IMR-90 (cell line): ENCODE results near the gene NDUFA13. TPM values are rescaled to one million over a fixed set of nuclear protein-coding genes. Genes with fewer than 3 reads are reported as not detected.

Experiments
- ATAC-seq: fragments of 200-7000 bp; cut with Tn5 transposase; 2 replicates; pipeline ENCODE4 v1.9.1; 2020; ENCODE audit warnings: low read depth, mild to moderate bottlenecking, moderate library complexity
- BruUV-seq: library from RNA; stranded (reverse); fragments of 400-500 nt; replicated peaks from 2 replicates; lab custom pipeline; 2021; lab: Mats Ljungman, UMichigan
- CTCF ChIA-PET: fragments of 300-600 bp; formaldehyde crosslinking; extraction: SDS; loops from one replicate; lab custom pipeline; 2021; ENCODE audit warnings: antibody characterized with exemption; lab: Yijun Ruan, JAX
- POLR2A ChIA-PET: fragments of 300-600 bp; sonication (Branson Sonifier 250); formaldehyde crosslinking; loops from one replicate; lab custom pipeline; 2022; ENCODE audit warnings: antibody characterized with exemption; ENCODE audit not compliant: unreplicated experiment; lab: Charles Lee
- DNase-seq: peaks from one replicate; pipeline ENCODE4 v3.0.0; 2013
- H2AFZ ChIP-seq: replicated peaks from 2 replicates; pipeline ENCODE3; 2013; ENCODE audit warnings: low read length, mild to moderate bottlenecking; ENCODE audit not compliant: poor library complexity
- H2AK5ac ChIP-seq: 2 replicates; pipeline ENCODE4 v1.6.1; 2013; ENCODE audit warnings: low read depth, low read length, inconsistent platforms
- H2AK9ac ChIP-seq: replicated peaks from 2 replicates; pipeline ENCODE3; 2013; ENCODE audit warnings: mild to moderate bottlenecking, low read depth, low read length, moderate library complexity; ENCODE audit not compliant: poor library complexity
- H2BK120ac ChIP-seq: 2 replicates; pipeline ENCODE4 v1.6.1; 2013; ENCODE audit warnings: low read depth, low read length, inconsistent platforms
- H2BK15ac ChIP-seq: 3 replicates; pipeline ENCODE4 v1.6.1; 2013; ENCODE audit warnings: low read depth, low read length, inconsistent platforms
- H2BK20ac ChIP-seq: 2 replicates; pipeline ENCODE4 v1.6.1; 2013; ENCODE audit warnings: low read depth, mild to moderate bottlenecking, inconsistent platforms, low read length, moderate library complexity
- H2BK5ac ChIP-seq: 2 replicates; pipeline ENCODE4 v1.6.1; 2013; ENCODE audit warnings: mild to moderate bottlenecking, low read depth, low read length, inconsistent platforms; ENCODE audit not compliant: poor library complexity, severe bottlenecking
- H3K14ac ChIP-seq: replicated peaks from 2 replicates; pipeline ENCODE4 v1.6.1; 2013; ENCODE audit warnings: low read depth, low read length, inconsistent platforms
- H3K18ac ChIP-seq: 2 replicates; pipeline ENCODE4 v1.6.1; 2013; ENCODE audit warnings: low read depth, low read length, control low read depth
- H3K23ac ChIP-seq: 2 replicates; pipeline ENCODE4 v1.6.1; 2013; ENCODE audit warnings: low read depth, low read length, inconsistent platforms
- H3K27ac ChIP-seq: 2 replicates; pipeline ENCODE4 v1.5.1; 2013; ENCODE audit warnings: mild to moderate bottlenecking, control low read depth, low read length; ENCODE audit not compliant: insufficient read depth
- H3K27me3 ChIP-seq: 2 replicates; pipeline ENCODE4 v1.6.1; 2013; ENCODE audit warnings: low read length; ENCODE audit not compliant: control insufficient read depth, insufficient read depth
- H3K36me3 ChIP-seq: 2 replicates; pipeline ENCODE4 v1.6.1; 2013; ENCODE audit warnings: low read length, mixed read lengths; ENCODE audit not compliant: control insufficient read depth, insufficient read depth
- H3K4ac ChIP-seq: 2 replicates; pipeline ENCODE4 v1.6.1; 2013; ENCODE audit warnings: low read depth, low read length, inconsistent platforms
- H3K4me1 ChIP-seq: 2 replicates; pipeline ENCODE4 v1.6.1; 2013; ENCODE audit warnings: low read length, mixed read lengths; ENCODE audit not compliant: control insufficient read depth, insufficient read depth
- H3K4me2 ChIP-seq: 2 replicates; pipeline ENCODE4 v1.6.1; 2013; ENCODE audit warnings: low read depth, mild to moderate bottlenecking, control low read depth, low read length, moderate library complexity
- H3K4me3 ChIP-seq: 2 replicates; pipeline ENCODE4 v1.5.1; 2013; ENCODE audit warnings: low read depth, mild to moderate bottlenecking, control low read depth, low read length, moderate library complexity; ENCODE audit not compliant: insufficient read depth
- H3K56ac ChIP-seq: 2 replicates; pipeline ENCODE4 v1.6.1; 2013; ENCODE audit warnings: low read length, inconsistent platforms; ENCODE audit not compliant: insufficient read depth; ENCODE audit errors: extremely low read depth
- H3K79me1 ChIP-seq, 2 experiments: 2 replicates each; pipeline ENCODE4 v1.6.1; 2013; ENCODE audit warnings: low read length in 2 of 2, inconsistent platforms in 1 of 2, low read depth in 1 of 2
- H3K9ac ChIP-seq: 2 replicates; pipeline ENCODE4 v1.6.1; 2013; ENCODE audit warnings: low read depth, low read length, control low read depth
- H3K9me1 ChIP-seq: 2 replicates; pipeline ENCODE4 v1.6.1; 2013; ENCODE audit warnings: low read length, inconsistent platforms; ENCODE audit not compliant: insufficient read depth
- H3K9me3 ChIP-seq: 2 replicates; pipeline ENCODE4 v1.6.1; 2013; ENCODE audit warnings: low read length; ENCODE audit not compliant: control insufficient read depth, insufficient read depth
- H4K20me1 ChIP-seq: 2 replicates; pipeline ENCODE4 v1.6.1; 2013; ENCODE audit warnings: low read length, inconsistent platforms; ENCODE audit not compliant: insufficient read depth
- H4K5ac ChIP-seq: 2 replicates; pipeline ENCODE4 v1.6.1; 2013; ENCODE audit warnings: mild to moderate bottlenecking, low read depth, low read length, control low read depth
- H4K8ac ChIP-seq, 2 experiments: 2 replicates each; pipeline ENCODE4 v1.6.1; 2013; ENCODE audit warnings: low read depth in 2 of 2, low read length in 2 of 2, control low read depth in 1 of 2, inconsistent platforms in 1 of 2
- H4K91ac ChIP-seq: 2 replicates; pipeline ENCODE4 v1.6.1; 2013; ENCODE audit warnings: low read depth, low read length, inconsistent platforms; ENCODE audit not compliant: insufficient read depth
- NFE2L2 ChIP-seq: fragments of 150-350 bp; IDR thresholded peaks from 2 replicates; pipeline ENCODE4 v1.6.1; 2016; ENCODE audit warnings: low read depth, mild to moderate bottlenecking, low read length
- WGBS, 2 experiments: methylation state at CpG; one replicate each; pipeline versions ENCODE4 v1.1.5 to v1.1.7; 2013; ENCODE audit warnings: missing lambda C conversion rate in 2 of 2; ENCODE audit not compliant: insufficient read length in 1 of 2; ENCODE audit errors: extremely low coverage in 2 of 2; 5-methylcytosine and 5-hydroxymethylcytosine counted together
- dilution Hi-C: fragments of 300-500 bp; cut with HindIII; formaldehyde crosslinking; loops from one replicate; pipeline ENCODE4 v1.14.3; 2018; ENCODE audit warnings: low sequenced_read_pairs; ENCODE audit not compliant: unreplicated experiment
- in situ Hi-C: fragments of 300-500 bp; cut with MboI; formaldehyde crosslinking; loops from 3 replicates; pipeline ENCODE4 v1.14.3; 2019; ENCODE audit warnings: low sequenced_read_pairs, inconsistent platforms, mixed read lengths
- intact Hi-C: fragments of 100-400 bp; cut with micrococcal nuclease; formaldehyde crosslinking; loops from 2 replicates; pipeline ENCODE4 v1.10.0; 2022
- polyA plus RNA-seq, 3 experiments: library from polyadenylated mRNA; depleted of rRNA; stranded (reverse); fragments of >200 nt; gene quantifications; 2 replicates each; pipeline ENCODE4 v1.2.3, GENCODE V29; 2012; ENCODE audit warnings: low replicate concordance in 1 of 3
- total RNA-seq: library from RNA; depleted of rRNA; stranded (reverse); fragments of >200 nt; gene quantifications from 2 replicates; pipeline ENCODE4 v1.2.3, GENCODE V29; 2012

NDUFA13 gene
- total and polyA plus RNA-seq, 2 of the 4 experiments (the other 2 are of a cell fraction), result 30.6 to 667 TPM

GRCh38 chr19:19486343-19487076 is 29.5 kb upstream of the NDUFA13 start:
- CTCF ChIA-PET, result no interaction called here
- peak overlapping the region; percentile 4 for H2BK5ac ChIP-seq

More at GRCh38 chr19:19486343-19487076, 29.5 kb upstream of the NDUFA13 start:
- Histone ChIP-seq H2BK20ac (no peak overlapping the region), H4K8ac (no peak overlapping the region), H3K23ac (no peak overlapping the region), H4K5ac (no peak overlapping the region), H3K36me3 (peaks cover 4% of the 10 kb centered on the region; the same call in 1 of the 2 replicates), H3K14ac (no peak overlapping the region), H3K4me3 (no peak overlapping the region), H3K9me3 (no peaks in the 10 kb centered on the region), H3K9me1 (peaks cover 26% of the 10 kb centered on the region), H3K4ac (peak overlapping the region; percentile 59; the same call in 1 of the 2 replicates), H2AK5ac (no peak overlapping the region), H3K27me3 (no peaks in the 10 kb centered on the region), H4K20me1 (peaks cover 8% of the 10 kb centered on the region; the same call in 1 of the 2 replicates), H3K79me1 (peaks cover 19 to 85% of the 10 kb centered on the region in 2 experiments), H3K18ac (no peak overlapping the region), H2AK9ac (peak overlapping the region; percentile 35), H3K4me1 (peaks cover 45% of the 10 kb centered on the region), H3K27ac (peak overlapping the region; percentile 4; the same call in 1 of the 2 replicates), H3K56ac (no peak overlapping the region), H2AFZ (no peak overlapping the region), H2BK15ac (no peak overlapping the region), H4K91ac (no peak overlapping the region), H3K4me2 (no peak overlapping the region), H2BK120ac (no peak overlapping the region), H3K9ac (no peak overlapping the region)
- ATAC-seq, result no peak
- dilution Hi-C loops, result no loop called here
- no peak for TF ChIP-seq NFE2L2
- POLR2A ChIA-PET, result no interaction called here
- WGBS, 2 experiments, result 89% methylated on average over 4 of the region's 15 CpGs; no CpG with 5 or more reads in 1 of the 2 experiments
- BruUV-seq, result no TSS peak
- in situ Hi-C loops, result no loop called here
- DNase-seq, result no peak
- intact Hi-C loops, result loop anchor here (5.0 kb wide), 1 partner anchor 99 kb away; no protein-coding TSS in a partner anchor
